Glutamatergic neuron (in vitro differentiated cells): ENCODE data around the gene C1orf216. TPM values are rescaled to one million over a fixed set of nuclear protein-coding genes. Genes with fewer than 3 reads are reported as not detected.
"Not testable (repeated sequence)": the region's sequence is repeated elsewhere in the genome, so short reads cannot be mapped to it uniquely, and the experiment has no call there.

ENCODE experiments used
- DNase-seq: peaks from one replicate; pipeline ENCODE4 v3.0.0; 2022
- H3K27ac Mint-ChIP-seq: one replicate; pipeline ENCODE4 v1.8.0; 2020; ENCODE audit warnings: mild to moderate bottlenecking, mixed read lengths, inconsistent platforms; ENCODE audit not compliant: unreplicated experiment
- H3K27me3 Mint-ChIP-seq: one replicate; pipeline ENCODE4 v1.8.0; 2020; ENCODE audit warnings: mild to moderate bottlenecking, moderate library complexity, mixed read lengths, inconsistent platforms; ENCODE audit not compliant: unreplicated experiment
- H3K36me3 Mint-ChIP-seq: one replicate; pipeline ENCODE4 v1.8.0; 2020; ENCODE audit warnings: mild to moderate bottlenecking, mixed read lengths, inconsistent platforms; ENCODE audit not compliant: unreplicated experiment
- H3K4me1 Mint-ChIP-seq: one replicate; pipeline ENCODE4 v1.8.0; 2020; ENCODE audit warnings: mild to moderate bottlenecking, low read depth, mixed read lengths, inconsistent platforms; ENCODE audit not compliant: unreplicated experiment
- H3K4me3 Mint-ChIP-seq: one replicate; pipeline ENCODE4 v1.8.0; 2020; ENCODE audit warnings: mild to moderate bottlenecking, mixed read lengths, inconsistent platforms; ENCODE audit not compliant: unreplicated experiment
- H3K9me3 Mint-ChIP-seq: one replicate; pipeline ENCODE4 v1.8.0; 2020; ENCODE audit warnings: mild to moderate bottlenecking, moderate library complexity, mixed read lengths, inconsistent platforms; ENCODE audit not compliant: unreplicated experiment
- total RNA-seq: library from RNA; stranded (reverse); fragmentation: NEBNext Ultra II Directional; extraction: Animal tissue kit (Norgen Biotek cat#: 25700); gene quantifications from one replicate; pipeline ENCODE4 v1.2.1, GENCODE V29; 2021; ENCODE audit not compliant: unreplicated experiment
- TF ChIP-seq, protein P1 (sequence below): fragments of 200-600 bp; sonication (generic); IDR thresholded peaks from one replicate; pipeline ENCODE4 v1.5.0; 2021; ENCODE audit not compliant: partially characterized antibody, unreplicated experiment

Gene C1orf216
- total RNA-seq, 1 donor from 2014 or later = 21.6 TPM

DNA sequence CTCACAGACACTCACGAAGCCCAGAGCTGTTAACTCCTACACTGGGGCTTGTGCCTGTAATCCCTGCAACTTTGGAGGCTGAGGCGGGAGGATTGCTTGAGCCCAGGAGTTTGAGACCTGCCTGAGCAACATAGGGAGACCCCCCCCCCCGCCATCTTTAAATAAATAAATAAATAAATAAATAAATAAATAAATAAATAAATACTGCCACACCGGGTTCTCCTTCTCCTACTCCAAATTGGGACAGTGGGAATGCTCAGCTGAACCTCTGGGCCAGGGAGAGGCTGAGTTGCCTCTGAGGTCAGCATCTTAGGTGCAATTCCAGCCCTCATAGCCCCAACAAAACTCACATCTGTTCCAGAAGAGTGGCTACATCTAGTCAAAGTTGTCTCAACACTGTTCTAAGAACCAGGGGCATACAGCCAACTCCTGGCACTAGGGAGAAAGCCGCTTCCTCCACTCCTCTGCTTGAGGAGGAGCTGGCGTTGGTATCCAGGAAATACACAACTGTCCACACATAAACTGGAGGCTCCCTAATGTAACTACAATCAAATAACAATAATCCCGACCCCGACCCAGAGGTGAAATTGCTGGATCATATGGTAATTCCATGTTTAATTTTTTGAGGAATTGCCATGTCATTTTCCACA lies 27.0 kb downstream of the C1orf216 start:
- Mint-ChIP-seq H3K4me3 (no peak overlapping the region), H3K4me1 (no peaks in the 10 kb centered on the region), H3K27me3 (no peaks in the 10 kb centered on the region), H3K9me3 (peaks cover 4% of the 10 kb centered on the region), H3K27ac (no peak overlapping the region), H3K36me3 (no peaks in the 10 kb centered on the region)
- TF ChIP-seq, protein P1, sequence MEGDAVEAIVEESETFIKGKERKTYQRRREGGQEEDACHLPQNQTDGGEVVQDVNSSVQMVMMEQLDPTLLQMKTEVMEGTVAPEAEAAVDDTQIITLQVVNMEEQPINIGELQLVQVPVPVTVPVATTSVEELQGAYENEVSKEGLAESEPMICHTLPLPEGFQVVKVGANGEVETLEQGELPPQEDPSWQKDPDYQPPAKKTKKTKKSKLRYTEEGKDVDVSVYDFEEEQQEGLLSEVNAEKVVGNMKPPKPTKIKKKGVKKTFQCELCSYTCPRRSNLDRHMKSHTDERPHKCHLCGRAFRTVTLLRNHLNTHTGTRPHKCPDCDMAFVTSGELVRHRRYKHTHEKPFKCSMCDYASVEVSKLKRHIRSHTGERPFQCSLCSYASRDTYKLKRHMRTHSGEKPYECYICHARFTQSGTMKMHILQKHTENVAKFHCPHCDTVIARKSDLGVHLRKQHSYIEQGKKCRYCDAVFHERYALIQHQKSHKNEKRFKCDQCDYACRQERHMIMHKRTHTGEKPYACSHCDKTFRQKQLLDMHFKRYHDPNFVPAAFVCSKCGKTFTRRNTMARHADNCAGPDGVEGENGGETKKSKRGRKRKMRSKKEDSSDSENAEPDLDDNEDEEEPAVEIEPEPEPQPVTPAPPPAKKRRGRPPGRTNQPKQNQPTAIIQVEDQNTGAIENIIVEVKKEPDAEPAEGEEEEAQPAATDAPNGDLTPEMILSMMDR = no peak
- no peak for DNase-seq

- peaks cover 4% of the 10 kb centered on the region for H3K9me3 Mint-ChIP-seq
- DNase-seq = no peak
- H3K27ac Mint-ChIP-seq = no peak overlapping the region
- no peaks in the 10 kb centered on the region for H3K4me1 Mint-ChIP-seq
- H3K4me3 Mint-ChIP-seq = no peak overlapping the region
- no peaks in the 10 kb centered on the region for H3K27me3 Mint-ChIP-seq
- H3K36me3 Mint-ChIP-seq = no peaks in the 10 kb centered on the region
- TF ChIP-seq, protein P1 = no peak
Observed at GRCh38 chr1:35691080-35691479, 27.6 kb downstream of the C1orf216 start.

DNA sequence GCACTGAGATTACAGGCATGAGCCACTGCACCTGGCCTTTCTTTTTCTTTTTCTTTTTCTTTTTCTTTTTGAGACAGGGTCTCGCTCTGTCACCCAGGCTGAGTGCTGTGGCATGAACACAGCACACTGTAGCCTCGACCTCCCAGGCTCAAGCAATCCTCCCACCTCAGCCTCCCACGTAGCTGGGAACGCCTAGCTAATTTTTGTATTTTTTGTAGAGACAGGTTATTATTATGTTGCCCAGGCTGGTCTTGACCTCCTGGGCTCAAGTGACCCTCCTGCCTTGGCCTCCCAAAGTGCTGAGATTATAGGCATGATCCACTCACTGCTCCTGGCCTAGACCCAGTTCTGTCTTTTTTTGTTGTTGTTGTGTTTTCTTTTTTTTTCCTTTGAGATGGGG lies 28.6 kb downstream of the C1orf216 start:
- H3K4me3 Mint-ChIP-seq, H3K27ac Mint-ChIP-seq, H3K36me3 Mint-ChIP-seq, H3K9me3 Mint-ChIP-seq, DNase-seq, H3K27me3 Mint-ChIP-seq, H3K4me1 Mint-ChIP-seq: not testable (repeated sequence)

- no peaks in the 10 kb centered on the region for H3K27me3 Mint-ChIP-seq
- no peak overlapping the region for H3K27ac Mint-ChIP-seq
- no peak for DNase-seq
- H3K4me3 Mint-ChIP-seq = no peak overlapping the region
- H3K9me3 Mint-ChIP-seq = peaks cover 3% of the 10 kb centered on the region
- no peaks in the 10 kb centered on the region for H3K36me3 Mint-ChIP-seq
- TF ChIP-seq, protein P1 = no peak
- H3K4me1 Mint-ChIP-seq = no peaks in the 10 kb centered on the region
Observed at GRCh38 chr1:35688161-35688560, 30.5 kb downstream of the C1orf216 start.

- TF ChIP-seq, protein P1 = no peak
- Mint-ChIP-seq H3K36me3 (no peaks in the 10 kb centered on the region), H3K4me3 (no peak overlapping the region), H3K9me3 (peaks cover 2% of the 10 kb centered on the region), H3K27me3 (peaks cover 4% of the 10 kb centered on the region), H3K4me1 (no peaks in the 10 kb centered on the region), H3K27ac (no peak overlapping the region)
- no peak for DNase-seq
Observed at GRCh38 chr1:35683012-35683411, 35.7 kb downstream of the C1orf216 start.
